ENCODE data around the gene SIRPB2.

The SIRPB2 gene

GRCh38 chr20:1491281-1491840, at the start of gene SIRPB2:
TSS of gene SIRPB2 (minus strand) at chr20:1491420. CDS start at chr20:1491359, 61 bp downstream.
- no peak for DNase-seq (ENCODE audit: low read depth)

- DNase-seq (ENCODE audit: low read depth) = no peak
Observed at GRCh38 chr20:1539816-1540419, 48.7 kb upstream of the SIRPB2 start.

GRCh38 chr20:1538655-1539054, 47.4 kb upstream of the SIRPB2 start:
- no peak for DNase-seq (ENCODE audit: low read depth)

- no peak for DNase-seq (ENCODE audit: low read depth)
Observed at GRCh38 chr20:1537731-1538058, 46.5 kb upstream of the SIRPB2 start.

- no peak for DNase-seq (ENCODE audit: low read depth)
Observed at GRCh38 chr20:1536893-1537730, 45.9 kb upstream of the SIRPB2 start.

GRCh38 chr20:1535420-1536175, 44.4 kb upstream of the SIRPB2 start:
- DNase-seq (ENCODE audit: low read depth) = no peak

GRCh38 chr20:1534526-1534925, 43.3 kb upstream of the SIRPB2 start:
- no peak for DNase-seq (ENCODE audit: low read depth)

- no peak for DNase-seq (ENCODE audit: low read depth)
Observed at GRCh38 chr20:1533059-1533458, 41.8 kb upstream of the SIRPB2 start.

GRCh38 chr20:1528811-1529210, 37.6 kb upstream of the SIRPB2 start:
- peak; percentile 37 for DNase-seq (ENCODE audit: low read depth)

- DNase-seq (ENCODE audit: low read depth) = no peak
Observed at GRCh38 chr20:1527923-1528322, 36.7 kb upstream of the SIRPB2 start.

GRCh38 chr20:1526896-1527295, 35.7 kb upstream of the SIRPB2 start:
- peak; percentile 36 for DNase-seq (ENCODE audit: low read depth)

GRCh38 chr20:1526310-1526709, 35.1 kb upstream of the SIRPB2 start:
- DNase-seq (ENCODE audit: low read depth) = no peak

GRCh38 chr20:1524004-1524403, 32.8 kb upstream of the SIRPB2 start:
- DNase-seq (ENCODE audit: low read depth) = peak; percentile 13

GRCh38 chr20:1517010-1517409, 25.8 kb upstream of the SIRPB2 start:
- DNase-seq (ENCODE audit: low read depth) = no peak

GRCh38 chr20:1513801-1514200, 22.6 kb upstream of the SIRPB2 start:
- DNase-seq (ENCODE audit: low read depth) = no peak

GRCh38 chr20:1509237-1509636, 18.0 kb upstream of the SIRPB2 start:
- DNase-seq (ENCODE audit: low read depth) = peak; percentile 21

- no peak for DNase-seq (ENCODE audit: low read depth)
Observed at GRCh38 chr20:1508574-1508973, 17.4 kb upstream of the SIRPB2 start.

GRCh38 chr20:1507276-1507675, 16.1 kb upstream of the SIRPB2 start:
- DNase-seq (ENCODE audit: low read depth) = no peak

- no peak for DNase-seq (ENCODE audit: low read depth)
Observed at GRCh38 chr20:1505871-1506270, 14.7 kb upstream of the SIRPB2 start.

GRCh38 chr20:1505361-1505760, 14.1 kb upstream of the SIRPB2 start:
- DNase-seq (ENCODE audit: low read depth) = peak; percentile 36

- peak; percentile 91 for DNase-seq (ENCODE audit: low read depth)
Observed at GRCh38 chr20:1503564-1504227, 12.5 kb upstream of the SIRPB2 start.

- no peak for DNase-seq (ENCODE audit: low read depth)
Observed at GRCh38 chr20:1500496-1500895, 9.3 kb upstream of the SIRPB2 start.
